DMS79 (cell line): Measurements from ENCODE around the gene GRIN1.

Experiments
- DNase-seq: peaks from one replicate; lab custom pipeline; 2025; lab: John Stamatoyannopoulos, UW

The GRIN1 gene

DNA sequence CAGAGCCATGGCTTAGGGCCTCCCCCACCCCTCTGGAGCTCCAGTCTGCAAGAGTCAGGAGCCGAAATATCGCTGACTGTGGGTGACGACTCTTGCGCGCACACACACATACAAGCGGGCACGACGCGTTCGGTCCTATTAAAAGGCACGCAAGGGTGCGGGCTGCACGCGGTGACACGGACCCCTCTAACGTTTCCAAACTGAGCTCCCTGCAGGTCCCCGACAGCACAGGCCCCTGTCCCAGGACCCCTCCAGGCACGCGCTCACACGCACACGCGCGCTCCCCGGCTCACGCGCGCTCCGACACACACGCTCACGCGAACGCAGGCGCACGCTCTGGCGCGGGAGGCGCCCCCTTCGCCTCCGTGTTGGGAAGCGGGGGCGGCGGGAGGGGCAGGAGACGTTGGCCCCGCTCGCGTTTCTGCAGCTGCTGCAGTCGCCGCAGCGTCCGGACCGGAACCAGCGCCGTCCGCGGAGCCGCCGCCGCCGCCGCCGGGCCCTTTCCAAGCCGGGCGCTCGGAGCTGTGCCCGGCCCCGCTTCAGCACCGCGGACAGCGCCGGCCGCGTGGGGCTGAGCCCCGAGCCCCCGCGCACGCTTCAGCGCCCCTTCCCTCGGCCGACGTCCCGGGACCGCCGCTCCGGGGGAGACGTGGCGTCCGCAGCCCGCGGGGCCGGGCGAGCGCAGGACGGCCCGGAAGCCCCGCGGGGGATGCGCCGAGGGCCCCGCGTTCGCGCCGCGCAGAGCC is at the start of gene GRIN1:
Gene GRIN1 (plus strand): TSS at position 433 of the 746 bp plus-strand sequence. CDS start 333 bp downstream, outside the sequence.
- no peak for DNase-seq

- no peak for DNase-seq
These were observed 49.6 kb upstream of the GRIN1 start for GRCh38 chr9:137089232-137089947.

DNA sequence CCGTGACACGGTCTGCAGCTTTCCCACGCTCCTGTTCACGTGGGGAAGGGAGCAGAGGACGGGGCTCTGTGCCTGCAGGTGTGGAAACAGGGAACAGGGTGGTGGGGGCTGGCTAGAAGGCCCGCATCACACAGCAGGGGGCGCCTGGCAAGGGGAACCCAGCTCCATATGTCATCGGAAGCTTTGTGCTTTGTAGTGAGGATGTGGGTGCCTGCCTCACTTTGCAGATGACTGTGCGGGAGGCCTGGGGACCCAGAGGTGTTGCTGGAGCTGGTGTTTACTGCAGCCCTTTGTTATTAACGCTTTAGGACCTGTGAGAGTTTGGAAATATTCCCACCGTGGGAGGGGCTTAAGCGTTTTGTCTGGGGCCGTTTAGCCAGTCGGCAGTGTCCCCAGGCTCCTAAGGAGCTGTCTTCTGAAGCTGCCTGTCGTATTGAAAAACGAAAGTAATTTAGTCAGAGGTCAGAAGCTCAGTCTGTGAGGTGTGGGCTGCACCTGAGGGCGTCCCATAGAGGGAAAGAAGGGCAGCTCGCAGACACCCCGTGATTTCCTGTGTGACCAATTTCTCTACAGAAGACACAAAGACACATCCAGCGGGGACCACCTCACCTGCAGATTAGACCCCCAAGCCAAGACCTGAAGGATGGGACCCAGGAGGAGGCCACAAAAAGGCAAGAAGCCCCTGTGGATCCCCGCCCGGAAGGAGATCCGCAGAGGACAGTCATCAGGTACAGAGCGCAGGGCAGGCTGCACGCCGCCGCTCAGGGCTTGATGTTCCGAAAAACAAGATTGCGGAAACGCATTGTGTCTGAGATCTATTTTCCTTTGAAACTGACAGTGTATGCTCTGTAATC is 43.1 kb upstream of the GRIN1 start:
- no peak for DNase-seq

GRCh38 chr9:137096785-137097546 is 42.0 kb upstream of the GRIN1 start:
- DNase-seq, result no peak

DNA sequence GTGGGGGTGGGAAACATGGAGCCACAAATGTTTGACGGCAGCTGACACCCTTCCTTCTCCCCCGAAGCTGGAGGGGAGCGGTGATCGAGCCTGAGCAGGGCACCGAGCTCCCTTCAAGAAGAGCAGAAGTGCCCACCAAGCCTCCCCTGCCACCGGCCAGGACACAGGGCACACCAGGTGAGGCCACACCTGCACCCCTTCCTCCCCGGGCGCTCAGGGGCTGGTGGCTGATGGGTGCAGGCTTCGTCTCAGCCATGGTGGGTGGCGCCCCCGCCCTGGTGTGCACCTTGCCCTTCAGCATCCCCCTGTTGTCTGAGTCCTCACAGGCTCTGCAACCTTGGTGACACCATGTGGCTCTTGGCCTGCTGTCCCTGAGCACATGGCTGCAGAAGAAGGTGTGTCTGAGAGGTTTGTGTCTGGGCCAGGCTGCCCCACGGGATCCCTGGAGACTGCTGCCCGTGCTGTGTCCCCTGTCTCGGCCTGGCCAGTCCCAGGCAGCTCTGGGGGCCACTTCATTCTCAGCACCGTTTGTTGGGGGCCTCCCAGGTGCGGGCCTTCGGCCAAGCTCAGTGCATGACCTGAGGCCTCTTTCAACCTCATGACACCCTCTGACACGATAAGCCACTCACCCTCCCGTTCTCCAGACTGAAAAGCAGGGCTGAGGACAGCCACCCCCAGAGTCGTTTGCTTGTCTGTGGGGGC is 41.0 kb upstream of the GRIN1 start:
- no peak for DNase-seq

DNA sequence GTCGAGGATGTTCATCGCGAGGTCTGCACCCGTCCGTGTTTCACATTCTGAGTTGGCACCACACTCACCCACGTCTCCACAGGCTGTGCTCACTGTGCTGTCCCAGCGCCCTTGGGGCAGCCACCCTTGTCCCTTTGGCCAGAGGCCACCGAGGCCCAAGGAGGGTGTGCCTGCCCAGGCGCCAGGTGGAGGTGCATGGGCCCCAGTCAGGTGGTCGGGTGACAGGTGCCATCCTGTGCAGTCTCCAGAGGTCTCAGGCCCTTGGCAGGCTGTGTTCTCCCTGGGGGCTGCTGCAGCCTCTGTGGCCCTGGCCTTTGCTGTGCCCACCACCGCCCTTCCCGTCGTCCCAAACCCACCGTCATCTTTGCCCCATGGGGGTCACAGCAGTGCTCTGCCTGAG is 39.7 kb upstream of the GRIN1 start:
- no peak for DNase-seq

- DNase-seq, result no peak
These were observed 35.6 kb upstream of the GRIN1 start for GRCh38 chr9:137103206-137103999.

- DNase-seq, result no peak
These were observed 32.9 kb upstream of the GRIN1 start for GRCh38 chr9:137105814-137106661.

DNA sequence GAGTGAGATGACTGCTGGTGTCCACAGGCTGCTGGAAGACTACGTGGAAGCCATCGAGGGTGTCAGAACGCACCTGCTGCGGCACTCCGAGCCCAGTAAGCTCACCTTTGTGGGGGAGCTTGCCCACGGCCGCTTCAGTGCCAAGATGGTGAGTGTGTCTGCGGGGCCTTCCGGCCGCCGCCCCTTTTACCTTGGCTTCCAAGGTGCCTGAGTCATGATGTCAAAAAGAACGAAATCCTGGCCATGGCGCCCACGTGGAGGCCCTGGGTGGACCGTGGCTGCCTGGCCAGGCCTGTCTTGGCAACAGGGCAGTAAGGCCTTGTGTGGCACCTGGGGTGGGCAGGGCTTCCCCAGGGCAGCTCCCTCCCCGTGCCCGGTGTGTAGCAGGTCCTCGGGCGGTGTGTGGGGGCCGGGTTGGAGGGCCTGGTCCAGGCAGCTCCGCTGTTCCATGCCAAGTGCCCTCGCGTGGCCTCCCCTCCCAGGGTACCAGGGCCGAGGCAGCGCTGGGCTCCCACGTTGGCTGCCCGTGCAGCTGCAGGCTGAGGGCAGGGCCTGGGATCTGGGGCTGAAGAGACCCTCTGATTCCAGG is 32.2 kb upstream of the GRIN1 start:
- DNase-seq, result no peak

- DNase-seq, result no peak
These were observed 31.5 kb upstream of the GRIN1 start for GRCh38 chr9:137107312-137107921.

GRCh38 chr9:137107982-137108381 is 31.0 kb upstream of the GRIN1 start:
- DNase-seq, result no peak

DNA sequence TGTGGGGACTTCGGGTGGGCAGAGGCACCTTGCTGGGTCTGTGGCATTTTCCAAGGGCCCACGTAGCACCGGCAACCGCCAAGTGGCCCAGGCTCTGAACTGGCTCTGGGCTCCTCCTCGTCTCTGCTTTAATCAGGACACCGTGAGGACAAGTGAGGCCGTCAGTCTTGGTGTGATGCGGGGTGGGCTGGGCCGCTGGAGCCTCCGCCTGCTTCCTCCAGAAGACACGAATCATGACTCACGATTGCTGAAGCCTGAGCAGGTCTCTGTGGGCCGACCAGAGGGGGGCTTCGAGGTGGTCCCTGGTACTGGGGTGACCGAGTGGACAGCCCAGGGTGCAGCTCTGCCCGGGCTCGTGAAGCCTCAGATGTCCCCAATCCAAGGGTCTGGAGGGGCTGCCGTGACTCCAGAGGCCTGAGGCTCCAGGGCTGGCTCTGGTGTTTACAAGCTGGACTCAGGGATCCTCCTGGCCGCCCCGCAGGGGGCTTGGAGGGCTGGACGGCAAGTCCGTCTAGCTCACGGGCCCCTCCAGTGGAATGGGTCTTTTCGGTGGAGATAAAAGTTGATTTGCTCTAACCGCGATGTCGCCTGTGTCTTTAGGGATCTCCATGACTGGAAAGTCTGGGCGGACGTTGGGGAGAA is 30.2 kb upstream of the GRIN1 start:
- DNase-seq, result no peak

DNA sequence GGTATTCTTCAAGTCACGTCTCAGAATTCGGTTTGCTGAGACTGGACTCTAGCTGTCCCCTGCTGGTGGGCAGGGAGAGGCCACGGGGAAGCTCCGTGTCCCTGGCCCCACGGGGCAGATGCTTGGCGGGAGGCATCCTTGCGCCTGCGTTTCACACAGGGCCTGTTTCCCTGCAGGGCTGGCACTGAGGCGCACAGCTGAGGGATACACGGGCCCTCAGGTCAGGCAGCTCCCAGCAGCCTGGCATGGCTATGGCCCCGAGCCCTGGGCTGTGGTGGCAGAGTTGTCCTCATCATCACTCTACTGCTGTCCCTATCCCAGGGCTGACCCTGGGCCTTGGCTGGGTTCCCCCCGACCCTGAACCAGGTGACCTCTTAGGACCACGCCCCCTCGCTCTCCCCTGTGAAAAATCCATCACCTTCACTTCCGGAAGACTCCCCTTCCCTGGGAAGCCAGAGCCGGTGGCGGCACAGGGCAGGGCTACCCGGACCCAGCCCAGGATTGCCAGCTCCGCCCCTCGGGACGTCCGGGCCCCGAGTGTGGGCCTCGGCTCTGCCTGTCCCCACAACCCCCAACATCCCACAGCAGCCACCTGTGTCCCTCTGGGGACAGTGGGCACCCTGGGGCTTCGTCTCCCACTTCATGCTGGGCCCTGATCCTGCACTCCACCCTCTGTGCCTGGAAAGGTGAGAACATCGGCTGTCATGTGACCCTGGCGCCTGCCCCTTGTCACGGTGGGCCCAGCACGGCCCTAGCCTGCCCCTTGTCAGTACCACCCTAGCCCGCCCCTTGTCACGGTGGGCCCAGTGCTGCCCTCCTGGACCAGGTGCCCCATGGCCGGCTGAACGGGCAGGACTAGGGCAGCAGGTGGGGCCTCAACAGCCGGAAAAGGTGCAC is 29.5 kb upstream of the GRIN1 start:
- DNase-seq, result no peak

DNA sequence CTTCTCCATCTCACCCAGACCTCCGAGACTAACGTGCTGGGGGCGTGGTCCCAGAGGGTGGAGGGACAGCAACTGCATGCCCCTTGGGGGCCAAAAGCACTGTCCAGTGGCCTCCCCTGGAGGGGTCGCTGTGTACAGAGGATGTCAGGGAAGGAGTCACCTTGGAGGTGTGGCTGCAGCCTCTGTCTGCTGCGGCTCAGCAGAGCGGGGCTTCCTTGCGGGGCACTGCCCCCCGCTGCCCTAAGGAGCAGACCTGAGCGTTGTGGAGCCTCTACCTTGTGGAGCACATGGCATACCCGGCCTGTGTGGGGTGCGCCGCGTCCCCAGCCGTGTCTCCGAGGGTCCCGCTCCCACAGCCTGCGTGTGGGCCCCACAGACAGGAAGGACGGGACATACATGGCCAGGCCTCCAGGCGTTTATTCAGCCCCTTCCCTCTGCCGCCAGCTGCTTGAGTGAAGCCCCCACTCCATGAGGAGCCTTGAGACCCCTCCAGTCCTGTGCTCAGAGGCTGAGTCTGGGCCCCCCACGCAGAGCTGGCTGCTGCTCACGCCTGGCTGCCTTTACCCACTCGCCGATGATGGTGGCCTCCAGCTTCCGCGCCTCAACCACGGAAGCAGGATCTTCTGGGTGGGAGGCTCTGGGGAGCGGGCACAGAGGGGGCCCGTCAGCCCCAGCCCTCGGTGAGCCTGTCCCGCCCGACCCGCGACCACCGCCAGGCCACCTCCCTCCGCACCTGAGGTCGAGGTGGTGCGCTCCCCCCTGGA is 28.6 kb upstream of the GRIN1 start:
- no peak for DNase-seq

- no peak for DNase-seq
These were observed 27.8 kb upstream of the GRIN1 start for GRCh38 chr9:137110911-137111787.
